Heart left ventricle (tissue), 16 donors: Measurements from ENCODE around the gene TEDC2. TPM values are rescaled to one million over a fixed set of nuclear protein-coding genes. Genes with fewer than 3 reads are reported as not detected.

ENCODE experiments used
- ATAC-seq, 4 donors: fragments of 200-7000 bp; cut with Tn5 transposase; one replicate each; pipeline ENCODE4 v1.9.1; 2020 to 2022; ENCODE audit warnings: moderate library complexity in 4 of 4, mild to moderate bottlenecking in 3 of 4, moderate number of reproducible peaks in 1 of 4
- DNase-seq, 5 donors: peaks; one replicate each; pipeline ENCODE4 v3.0.0-alpha.2; 2020
- H3K27ac ChIP-seq, 12 donors: fragments of 200-600 bp; sonication (generic) in 4 of 12; one replicate each; pipeline versions ENCODE4 v1.5.0 to v1.8.0; 2016 to 2022; ENCODE audit warnings: mild to moderate bottlenecking in 2 of 12
- H3K27me3 ChIP-seq, 9 donors: fragments of 200-600 bp; sonication (generic) in 2 of 9; one replicate each; pipeline versions ENCODE4 v1.5.1 to v1.8.0; 2016 to 2022; ENCODE audit warnings: mild to moderate bottlenecking in 3 of 9
- H3K36me3 ChIP-seq, 9 donors: fragments of 200-600 bp; sonication (generic) in 2 of 9; one replicate each; pipeline versions ENCODE4 v1.5.0 to v1.8.0; 2018 to 2022; ENCODE audit warnings: mild to moderate bottlenecking in 2 of 9
- H3K4me1 ChIP-seq, 12 donors: fragments of 200-600 bp; sonication (generic) in 4 of 12; one replicate each; pipeline versions ENCODE4 v1.5.0 to v1.8.0; 2016 to 2022; ENCODE audit warnings: mild to moderate bottlenecking in 3 of 12
- H3K4me3 ChIP-seq, 12 donors: fragments of 200-600 bp; sonication (generic) in 4 of 12; one replicate each; pipeline versions ENCODE4 v1.5.0 to v1.8.0; 2017 to 2022; ENCODE audit warnings: mild to moderate bottlenecking in 9 of 12, moderate library complexity in 4 of 12
- H3K9me3 ChIP-seq, 12 donors: fragments of 200-600 bp; sonication (generic) in 4 of 12; one replicate each; pipeline versions ENCODE4 v1.5.0 to v1.8.0; 2016 to 2022; ENCODE audit warnings: mild to moderate bottlenecking in 1 of 12
- CTCF ChIP-seq, 12 donors: fragments of 200-600 bp; sonication (generic) in 4 of 12; IDR thresholded peaks; one replicate each; pipeline versions ENCODE4 v1.5.0 to v1.8.0; 2018 to 2022; ENCODE audit warnings: antibody characterized with exemption in 12 of 12, mild to moderate bottlenecking in 5 of 12
- POLR2A ChIP-seq, 2 donors: fragments of 450-650 bp; IDR thresholded peaks; one replicate each; pipeline ENCODE4 v1.6.1; 2017; ENCODE audit warnings: antibody characterized with exemption in 2 of 2, mild to moderate bottlenecking in 2 of 2, moderate library complexity in 2 of 2
- WGBS, 4 donors: extraction: QIAGEN DNeasy Blood & Tissue Kit in 2 of 4; methylation state at CpG; one replicate each; pipeline versions ENCODE4 v1.1.5 to v1.1.7; 2013 to 2018; 5-methylcytosine and 5-hydroxymethylcytosine counted together
- intact Hi-C, 10 donors: fragments of 100-400 bp; cut with DNase I; formaldehyde crosslinking; loops; one replicate each; pipeline versions ENCODE4 v1.11.1 to v1.14.2; 2022
- long read RNA-seq, 3 donors: library from polyadenylated mRNA; unstranded; transcript quantifications; one replicate each; pipeline ENCODE4 v2.0.0, GENCODE V29; 2020 to 2021
- polyA plus RNA-seq, 2 donors: library from polyadenylated mRNA; stranded (reverse); fragments of 200-250 nt; gene quantifications; one replicate each; pipeline ENCODE4 v1.2.3, GENCODE V29; 2013
- total RNA-seq, 9 donors: library from RNA; depleted of rRNA in 2 of 9; stranded (reverse); fragments of >200 nt in 2 of 9; fragmentation: NEBNext Ultra II Directional in 3 of 9; extraction: Animal tissue kit (Norgen Biotek cat#: 25700) in 3 of 9; gene quantifications; one replicate each; pipeline versions ENCODE4 v1.1.0 to v1.2.4, GENCODE V29; 2016 to 2023
- donor health status: ischemic (EF 13 %, LVEDD 7.1; RV severe dilation, severe dysfunction).
- donor health status: healthy with polysubstance abuse.
- donor health status: DM: no; HTN: yes; CAD: no.
- donor health status: DM: no; HTN: no; CAD: no.
- donor health status: ischemic (EF 25% LVEDD 6.9; RV normal size, moderate dysfunction).
- donor health status: ischemic (EF 25% LVEDD 5.7; RV mildly dilated, moderate dysfunction).
- donor health status: healthy.
- donor health status: DM: yes; HTN: yes; CAD: no.
- donor health status: ischemic (EF 35%, LVEDD 5.7; RV mildly dilated, moderate dysfunction).
- donor health status: nonischemic (EF 11% LVEDD 7.7; RV severe dilation, severe dysfunction).
- donor health status: DM: yes; HTN: yes; CAD: no.
- donor health status: PGD.
- donor health status: ischemic (EF 29% LVEDD 5.4; RV normal size, mild dysfunction).
- donor health status: nonischemic (EF 23%, LVEDD 6.1; RV moderate dilation, normal function).

Gene TEDC2
- total RNA-seq (1 to 10 TPM in 5 of 9 donors, under 1 TPM in 3, not detected in 1; 0.60 to 4.9 (median 1.2) TPM), polyA plus RNA-seq (1 to 10 TPM in 1 of 2 donors, under 1 TPM in 1; 0.46 to 3.1 TPM)
- long read RNA-seq, donor 1: 0 reads
- long read RNA-seq, donor 2, partial matches to known transcripts: 3 of 4 reads
- long read RNA-seq, donor 2, other reads (novel, unspliced or antisense): 0 of 4 reads
- long read RNA-seq, donor 3, partial matches to known transcripts: 0 of 5 reads
- long read RNA-seq, donor 3, other reads (novel, unspliced or antisense): 1 of 5 reads

- TF ChIP-seq CTCF (IDR thresholded peaks at IDR 0.05) (no peak), POLR2A (IDR thresholded peaks at IDR 0.05) (no peak)
- Histone ChIP-seq H3K27me3 (no peaks in the 10 kb centered on the region), H3K27ac (peak within 1 kb of the TSS in 8 of 12 donors; percentile 3 to 68 (median 55)), H3K4me1 (peaks cover 0 to 19% (median 10%) of the 10 kb centered on the region in 12 donors), H3K4me3 (peak within 1 kb of the TSS; percentile 44 to 74 (median 60)), H3K36me3 (peaks cover 0 to 11% (median 0%) of the 10 kb centered on the region in 9 donors), H3K9me3 (no peaks in the 10 kb centered on the region)
- 0 to 1% (median 1%) methylated on average over 40 to 66 of the region's 66 CpGs for WGBS, 4 donors
- DNase-seq: peak; percentile 96 to 98 (median 98)
- peak; percentile 98 to 100 (median 98) for ATAC-seq
- intact Hi-C loops: loop anchor here in 1 of 10 donors (1.0 kb wide), 1 partner anchor 16 kb away; no protein-coding TSS in a partner anchor
Observed at GRCh38 chr16:2459647-2460390, at the start of gene TEDC2. Gene TEDC2, plus strand, starts transcription at chr16:2460109. Its CDS starts 36 bp downstream, at chr16:2460145.

GRCh38 chr16:2415085-2415484, 44.8 kb upstream of the TEDC2 start:
- no peak overlapping the region for H3K27ac ChIP-seq
- H3K36me3 ChIP-seq: no peaks in the 10 kb centered on the region
- H3K4me3 ChIP-seq: no peak overlapping the region
- DNase-seq: no peak
- TF ChIP-seq POLR2A (IDR thresholded peaks at IDR 0.05) (no peak), CTCF (IDR thresholded peaks at IDR 0.05) (no peak)
- intact Hi-C loops: no loop called here
- WGBS, 4 donors: 31 to 69% (median 52%) methylated on average over 2 of the region's 2 CpGs
- no peaks in the 10 kb centered on the region for H3K9me3 ChIP-seq
- peaks cover 0 to 30% (median 6%) of the 10 kb centered on the region in 9 donors for H3K27me3 ChIP-seq
- H3K4me1 ChIP-seq: no peaks in the 10 kb centered on the region
- ATAC-seq: no peak

- peaks cover 0 to 3% (median 0%) of the 10 kb centered on the region in 12 donors for H3K4me1 ChIP-seq
- intact Hi-C loops: loop anchor here in 4 of 10 donors (5.0 to 10.0 kb wide), 3 partner anchors 78 to 255 kb away; partner anchors contain the start of gene ABCA3 (in 2 of the 4)
- no peaks in the 10 kb centered on the region for H3K36me3 ChIP-seq
- ATAC-seq (no peak), DNase-seq (no peak)
- H3K9me3 ChIP-seq: no peaks in the 10 kb centered on the region
- no peak overlapping the region for H3K27ac ChIP-seq
- TF ChIP-seq POLR2A (IDR thresholded peaks at IDR 0.05): no peak
- TF ChIP-seq CTCF (IDR thresholded peaks at IDR 0.05): no peak
- H3K4me3 ChIP-seq: no peak overlapping the region
- peaks cover 0 to 13% (median 3%) of the 10 kb centered on the region in 9 donors for H3K27me3 ChIP-seq
Observed at GRCh38 chr16:2420035-2420434, 39.9 kb upstream of the TEDC2 start.
